Astrocyte (in vitro differentiated cells and primary cell): ENCODE results near the gene C1orf35. TPM values are rescaled to one million over a fixed set of nuclear protein-coding genes. Genes with fewer than 3 reads are reported as not detected.
A peak's percentile ranks its signal among the peaks of the same experiment; 100 is the strongest.
"Not testable (repeated sequence)": the region's sequence is repeated elsewhere in the genome, so short reads cannot be mapped to it uniquely, and the experiment has no call there.

Experiments
- DNase-seq: peaks from one replicate; pipeline ENCODE4 v3.0.0-alpha.2; 2010; ENCODE audit warnings: low read depth
- FAIRE-seq: peaks from 2 replicates; lab custom pipeline; 2011; peaks lifted over from hg19 to GRCh38; lab: Jason Lieb, UNC
- H2AFZ ChIP-seq: 2 replicates; pipeline ENCODE4 v1.6.0; 2012; ENCODE audit warnings: low read depth, low read length, inconsistent platforms
- H3K27ac ChIP-seq: 2 replicates; pipeline ENCODE4 v1.5.1; 2011; ENCODE audit warnings: low read depth, low read length, inconsistent platforms
- H3K27me3 ChIP-seq: 2 replicates; pipeline ENCODE4 v1.6.0; 2011; ENCODE audit warnings: low read length, inconsistent platforms; ENCODE audit not compliant: insufficient read depth
- H3K36me3 ChIP-seq: 2 replicates; pipeline ENCODE4 v1.5.1; 2011; ENCODE audit warnings: low read length, inconsistent platforms; ENCODE audit not compliant: insufficient read depth
- H3K4me1 ChIP-seq: 2 replicates; pipeline ENCODE4 v1.5.1; 2011; ENCODE audit warnings: low read length, inconsistent platforms; ENCODE audit not compliant: insufficient read depth
- H3K4me2 ChIP-seq: 2 replicates; pipeline ENCODE4 v1.6.0; 2012; ENCODE audit warnings: low read length, inconsistent platforms
- H3K4me3 ChIP-seq: 2 replicates; pipeline ENCODE4 v1.5.1; 2011; ENCODE audit warnings: low read depth, mild to moderate bottlenecking, low read length, inconsistent platforms; ENCODE audit not compliant: insufficient read depth
- H3K79me2 ChIP-seq: 2 replicates; pipeline ENCODE4 v1.6.0; 2012; ENCODE audit warnings: mild to moderate bottlenecking, low read length, inconsistent platforms; ENCODE audit not compliant: insufficient read depth
- H3K9ac ChIP-seq: 2 replicates; pipeline ENCODE4 v1.6.0; 2012; ENCODE audit warnings: mild to moderate bottlenecking, low read length, inconsistent platforms
- H3K9me3 ChIP-seq: 2 replicates; pipeline ENCODE4 v1.5.1; 2012; ENCODE audit warnings: low read depth, mild to moderate bottlenecking, low read length, inconsistent platforms; ENCODE audit not compliant: insufficient read depth
- H4K20me1 ChIP-seq: 2 replicates; pipeline ENCODE4 v1.6.0; 2012; ENCODE audit warnings: low read length, inconsistent platforms; ENCODE audit not compliant: insufficient read depth
- H3K27ac Mint-ChIP-seq: one replicate; pipeline ENCODE4 v1.8.0; 2021; ENCODE audit warnings: mild to moderate bottlenecking, mixed read lengths; ENCODE audit not compliant: unreplicated experiment
- H3K27me3 Mint-ChIP-seq: one replicate; pipeline ENCODE4 v1.8.0; 2021; ENCODE audit warnings: low read depth, mixed read lengths; ENCODE audit not compliant: unreplicated experiment
- H3K36me3 Mint-ChIP-seq: one replicate; pipeline ENCODE4 v1.8.0; 2021; ENCODE audit warnings: low read depth, mixed read lengths; ENCODE audit not compliant: unreplicated experiment
- H3K4me1 Mint-ChIP-seq: one replicate; pipeline ENCODE4 v1.8.0; 2021; ENCODE audit warnings: low read depth, mixed read lengths; ENCODE audit not compliant: unreplicated experiment
- H3K4me3 Mint-ChIP-seq: one replicate; pipeline ENCODE4 v1.8.0; 2021; ENCODE audit warnings: mild to moderate bottlenecking, moderate library complexity, mixed read lengths; ENCODE audit not compliant: unreplicated experiment
- H3K9me3 Mint-ChIP-seq: one replicate; pipeline ENCODE4 v1.8.0; 2021; ENCODE audit warnings: mild to moderate bottlenecking, mixed read lengths; ENCODE audit not compliant: unreplicated experiment
- EZH2 ChIP-seq: IDR thresholded peaks from 2 replicates; pipeline ENCODE4 v1.6.1; 2012; ENCODE audit warnings: mild to moderate bottlenecking, low read length, inconsistent platforms; ENCODE audit not compliant: insufficient read depth
- total RNA-seq: library from RNA; stranded (reverse); gene quantifications from 2 replicates; pipeline ENCODE4 v1.2.1, GENCODE V29; 2021
- TF ChIP-seq, protein P1 (sequence below): IDR thresholded peaks from 2 replicates; pipeline ENCODE4 v1.5.1; 2011; ENCODE audit warnings: low read depth, mild to moderate bottlenecking, inconsistent platforms, low read length, moderate library complexity; ENCODE audit not compliant: insufficient read depth

C1orf35 gene
- total RNA-seq, 1 donor from 2014 or later = 21.8 TPM

DNA sequence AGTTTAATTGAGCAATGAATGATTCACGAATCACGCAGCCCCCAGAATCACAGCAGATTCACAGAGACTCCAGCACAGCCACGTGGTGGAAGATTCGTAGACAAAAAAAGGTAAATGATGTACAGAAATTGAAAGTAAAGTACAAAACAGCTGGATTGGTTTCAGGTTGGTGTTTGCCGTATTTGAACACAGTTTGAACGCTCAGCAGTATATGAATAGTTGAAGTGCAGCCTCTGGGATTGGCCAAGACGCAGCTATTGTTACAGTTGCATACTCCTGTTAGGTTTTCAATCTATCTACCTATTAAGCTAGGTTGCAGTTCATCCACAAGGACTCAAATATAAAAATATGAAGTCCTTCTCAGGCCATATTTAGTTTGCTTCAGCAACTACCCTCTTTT lies 9.0 kb upstream of the C1orf35 start:
- DNase-seq (no peak), FAIRE-seq (no peak)
- Histone ChIP-seq H3K4me1 (peaks cover 10% of the 10 kb centered on the region), H3K4me3 (no peak overlapping the region), H3K79me2 (peaks cover 19% of the 10 kb centered on the region), H2AFZ (no peak overlapping the region), H3K9ac (no peak overlapping the region), H4K20me1 (no peaks in the 10 kb centered on the region), H3K9me3 (no peaks in the 10 kb centered on the region), H3K36me3 (no peaks in the 10 kb centered on the region), H3K27ac (no peak overlapping the region), H3K27me3 (no peaks in the 10 kb centered on the region), H3K4me2 (no peak overlapping the region)
- Mint-ChIP-seq H3K4me1 (peaks cover 4% of the 10 kb centered on the region), H3K4me3 (no peak overlapping the region), H3K9me3 (no peaks in the 10 kb centered on the region), H3K27ac (no peak overlapping the region), H3K36me3 (no peaks in the 10 kb centered on the region), H3K27me3 (no peaks in the 10 kb centered on the region)
- TF ChIP-seq, protein P1, sequence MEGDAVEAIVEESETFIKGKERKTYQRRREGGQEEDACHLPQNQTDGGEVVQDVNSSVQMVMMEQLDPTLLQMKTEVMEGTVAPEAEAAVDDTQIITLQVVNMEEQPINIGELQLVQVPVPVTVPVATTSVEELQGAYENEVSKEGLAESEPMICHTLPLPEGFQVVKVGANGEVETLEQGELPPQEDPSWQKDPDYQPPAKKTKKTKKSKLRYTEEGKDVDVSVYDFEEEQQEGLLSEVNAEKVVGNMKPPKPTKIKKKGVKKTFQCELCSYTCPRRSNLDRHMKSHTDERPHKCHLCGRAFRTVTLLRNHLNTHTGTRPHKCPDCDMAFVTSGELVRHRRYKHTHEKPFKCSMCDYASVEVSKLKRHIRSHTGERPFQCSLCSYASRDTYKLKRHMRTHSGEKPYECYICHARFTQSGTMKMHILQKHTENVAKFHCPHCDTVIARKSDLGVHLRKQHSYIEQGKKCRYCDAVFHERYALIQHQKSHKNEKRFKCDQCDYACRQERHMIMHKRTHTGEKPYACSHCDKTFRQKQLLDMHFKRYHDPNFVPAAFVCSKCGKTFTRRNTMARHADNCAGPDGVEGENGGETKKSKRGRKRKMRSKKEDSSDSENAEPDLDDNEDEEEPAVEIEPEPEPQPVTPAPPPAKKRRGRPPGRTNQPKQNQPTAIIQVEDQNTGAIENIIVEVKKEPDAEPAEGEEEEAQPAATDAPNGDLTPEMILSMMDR = no peak
- TF ChIP-seq EZH2 = no peak

DNA sequence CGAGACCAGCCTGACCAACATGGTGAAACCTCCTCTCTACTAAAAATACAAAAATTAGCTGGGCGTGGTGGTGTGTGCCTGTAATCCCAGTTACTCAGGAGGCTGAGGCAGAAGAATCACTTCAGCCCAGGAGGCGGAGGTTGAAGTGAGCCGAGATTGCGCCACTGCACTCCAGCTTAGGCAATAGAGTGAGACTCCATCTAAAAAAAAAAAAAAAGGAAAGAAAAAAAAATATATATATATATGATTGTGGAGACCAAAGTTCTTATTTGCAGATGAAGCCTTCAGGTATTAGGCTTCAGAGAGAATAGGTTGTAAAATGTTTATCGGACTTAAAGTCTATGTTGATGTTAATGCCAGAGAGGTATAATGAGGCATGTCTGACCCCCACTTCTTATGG lies 8.2 kb upstream of the C1orf35 start:
- not testable (repeated sequence) for H3K4me3 ChIP-seq, H3K4me2 ChIP-seq, H3K9ac ChIP-seq, H2AFZ ChIP-seq, H3K27me3 ChIP-seq, H3K36me3 ChIP-seq, H3K27me3 Mint-ChIP-seq, H3K4me3 Mint-ChIP-seq, H3K4me1 Mint-ChIP-seq, H4K20me1 ChIP-seq, H3K27ac Mint-ChIP-seq, DNase-seq, H3K9me3 ChIP-seq, FAIRE-seq, H3K36me3 Mint-ChIP-seq, H3K27ac ChIP-seq, H3K9me3 Mint-ChIP-seq
- Histone ChIP-seq H3K4me1 (peaks cover 10% of the 10 kb centered on the region), H3K79me2 (peaks cover 23% of the 10 kb centered on the region)

DNA sequence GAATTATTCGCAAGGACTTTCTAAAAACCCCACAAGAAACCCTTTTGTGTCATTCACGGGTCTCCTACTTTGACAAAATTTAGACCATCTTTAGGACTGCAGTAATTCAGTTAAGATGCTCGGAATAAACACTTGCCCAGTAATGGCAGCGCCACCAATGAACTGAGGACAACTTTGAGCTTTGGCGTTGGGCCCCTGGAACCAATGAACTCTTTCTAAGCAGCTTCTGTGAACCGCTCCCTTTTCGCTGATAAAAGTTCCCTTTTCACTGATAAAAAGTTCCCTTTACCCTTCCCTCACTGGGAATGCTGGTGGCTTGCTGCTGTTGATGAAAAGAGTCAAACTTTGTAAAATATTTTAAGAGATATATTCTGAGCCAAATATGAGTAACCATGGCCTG lies 7.4 kb upstream of the C1orf35 start:
- H3K79me2 ChIP-seq = peaks cover 23% of the 10 kb centered on the region
- H3K27ac Mint-ChIP-seq = no peak overlapping the region
- no peak overlapping the region for H3K9ac ChIP-seq
- no peaks in the 10 kb centered on the region for H3K27me3 Mint-ChIP-seq
- no peaks in the 10 kb centered on the region for H3K9me3 Mint-ChIP-seq
- no peaks in the 10 kb centered on the region for H3K27me3 ChIP-seq
- TF ChIP-seq, protein P1 = no peak
- no peak for TF ChIP-seq EZH2
- no peak for DNase-seq
- no peak overlapping the region for H3K4me2 ChIP-seq
- no peak overlapping the region for H3K4me3 ChIP-seq
- H3K36me3 ChIP-seq = no peaks in the 10 kb centered on the region
- no peaks in the 10 kb centered on the region for H3K9me3 ChIP-seq
- H3K4me3 Mint-ChIP-seq = peak overlapping the region; percentile 62
- peaks cover 4% of the 10 kb centered on the region for H3K36me3 Mint-ChIP-seq
- H3K27ac ChIP-seq = no peak overlapping the region
- H2AFZ ChIP-seq = no peak overlapping the region
- H4K20me1 ChIP-seq = no peaks in the 10 kb centered on the region
- no peak for FAIRE-seq
- H3K4me1 Mint-ChIP-seq = peaks cover 4% of the 10 kb centered on the region
- peaks cover 10% of the 10 kb centered on the region for H3K4me1 ChIP-seq
